ENCODE measurements around the gene LPXN. TPM values are rescaled to one million over a fixed set of nuclear protein-coding genes. Genes with fewer than 3 reads are reported as not detected.

Gene LPXN
- total and polyA plus RNA-seq, 5 experiments from 2014 or later: 200 to 261 (median 208) TPM

DNA sequence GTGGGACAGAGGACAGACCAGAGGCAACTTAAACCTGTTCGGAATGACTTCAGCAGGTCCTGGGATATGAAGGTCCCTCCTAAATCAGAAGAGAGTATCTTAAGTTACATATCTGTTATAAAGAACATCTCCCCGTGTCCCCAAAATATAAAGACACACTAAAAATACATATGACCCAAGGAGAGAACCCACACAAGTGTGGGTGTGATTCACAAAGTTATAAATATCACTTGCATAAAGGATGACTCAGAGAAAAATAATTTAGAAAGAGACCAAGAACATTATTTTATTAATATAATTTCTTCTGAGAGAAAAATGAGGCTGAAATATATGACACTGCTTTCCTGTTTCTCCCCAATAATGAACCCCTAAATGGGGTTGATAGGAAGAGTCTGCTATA, 82.0 kb downstream of the LPXN start:
- Mint-ChIP-seq H3K36me3 (peaks cover 0 to 2% (median 0%) of the 10 kb centered on the region in 3 donors), H3K9me3 (no peaks in the 10 kb centered on the region), H3K4me1 (peaks cover 11 to 33% (median 28%) of the 10 kb centered on the region in 4 donors), H3K27me3 (no peaks in the 10 kb centered on the region), H3K4me3 (no peak overlapping the region), H3K27ac (peak overlapping the region in 2 of 10 donors; percentile 4 to 32)
- no peak for DNase-seq
- ATAC-seq: no peak
- POLR2A ChIA-PET: no interaction called here

DNA sequence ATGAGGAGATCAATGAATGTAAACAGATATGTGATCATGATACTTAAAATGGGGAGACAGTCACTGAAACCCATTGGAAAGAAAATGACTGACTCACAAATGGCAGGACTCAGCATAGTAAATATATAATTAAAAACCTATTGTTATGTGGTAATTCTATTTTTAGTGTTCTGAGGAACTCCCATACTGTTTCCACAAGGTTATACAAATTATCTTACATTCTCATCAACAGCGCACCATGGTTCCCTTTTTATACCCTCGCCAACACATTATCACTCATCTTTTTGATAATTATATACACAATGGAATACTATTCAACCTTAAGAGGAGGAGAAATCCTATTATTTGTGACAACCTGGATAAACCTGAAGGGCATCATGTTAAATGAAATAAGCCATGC, 84.8 kb downstream of the LPXN start:
- peaks cover 0 to 4% (median 2%) of the 10 kb centered on the region in 4 donors for H3K4me1 Mint-ChIP-seq
- no peak overlapping the region for H3K27ac Mint-ChIP-seq
- DNase-seq (no peak), ATAC-seq (no peak)
- POLR2A ChIA-PET: no interaction called here
- peaks cover 0 to 5% (median 0%) of the 10 kb centered on the region in 3 donors for H3K36me3 Mint-ChIP-seq
- H3K27me3 Mint-ChIP-seq: peaks cover 0 to 1% (median 0%) of the 10 kb centered on the region in 5 donors
- no peak overlapping the region for H3K4me3 Mint-ChIP-seq
- peaks cover 0 to 15% (median 0%) of the 10 kb centered on the region in 9 donors for H3K9me3 Mint-ChIP-seq

GRCh38 chr11:58487170-58487569, 88.5 kb downstream of the LPXN start:
- H3K27ac Mint-ChIP-seq: no peak overlapping the region
- H3K4me1 Mint-ChIP-seq: no peaks in the 10 kb centered on the region
- ATAC-seq (no peak), DNase-seq (no peak)
- H3K36me3 Mint-ChIP-seq: peaks cover 0 to 3% (median 0%) of the 10 kb centered on the region in 3 donors
- POLR2A ChIA-PET: no interaction called here
- peaks cover 0 to 1% (median 0%) of the 10 kb centered on the region in 5 donors for H3K27me3 Mint-ChIP-seq
- H3K4me3 Mint-ChIP-seq: no peak overlapping the region
- H3K9me3 Mint-ChIP-seq: peaks cover 0 to 15% (median 0%) of the 10 kb centered on the region in 9 donors

DNA sequence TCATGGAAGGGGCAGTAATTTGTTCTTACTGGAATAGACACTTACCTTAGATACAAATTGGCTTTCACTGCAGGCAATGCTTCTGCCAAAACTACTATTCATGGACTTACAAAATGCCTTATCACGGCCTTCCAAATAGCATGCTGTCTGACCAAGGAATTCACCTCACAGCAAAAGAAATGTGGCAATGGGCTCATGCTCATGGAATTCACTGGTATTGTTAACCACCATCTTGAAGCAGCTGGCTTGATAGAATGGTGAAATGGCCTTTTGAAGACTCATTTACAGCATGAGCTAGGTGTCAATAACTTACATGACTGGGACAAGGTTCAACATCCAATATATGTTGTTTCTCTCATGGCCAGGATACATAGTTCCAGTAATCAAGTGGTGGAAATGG, 89.7 kb downstream of the LPXN start:
- DNase-seq (no peak), ATAC-seq (no peak)
- H3K27ac Mint-ChIP-seq: no peak overlapping the region
- no peak overlapping the region for H3K4me3 Mint-ChIP-seq
- no peaks in the 10 kb centered on the region for H3K4me1 Mint-ChIP-seq
- H3K36me3 Mint-ChIP-seq: peaks cover 0 to 3% (median 0%) of the 10 kb centered on the region in 3 donors
- POLR2A ChIA-PET: no interaction called here
- peaks cover 0 to 15% (median 1%) of the 10 kb centered on the region in 9 donors for H3K9me3 Mint-ChIP-seq
- peaks cover 0 to 1% (median 0%) of the 10 kb centered on the region in 5 donors for H3K27me3 Mint-ChIP-seq

Other genes with a start within 250 kb of the LPXN start
- not detected for gene OR5B17, start 216.8 kb downstream of the LPXN start, total RNA-seq
- gene OR5B17, start 216.8 kb downstream of the LPXN start, polyA plus RNA-seq: not detected
- not detected for gene OR5B3, start 169.0 kb downstream of the LPXN start, total RNA-seq
- gene OR5B3, start 169.0 kb downstream of the LPXN start, polyA plus RNA-seq: not detected
- gene OR5B2, start 147.7 kb downstream of the LPXN start, total RNA-seq: under 1 TPM; 0.26 to 0.38 TPM
- not detected for gene OR5B2, start 147.7 kb downstream of the LPXN start, polyA plus RNA-seq
- gene OR5B12, start 133.6 kb downstream of the LPXN start, total RNA-seq: under 1 TPM; 0.27 to 0.47 TPM
- not detected for gene OR5B12, start 133.6 kb downstream of the LPXN start, polyA plus RNA-seq
- 1 to 10 TPM in 1 of 2 experiments, under 1 TPM in 1; 0.94 to 1.1 TPM for gene OR5B21, start 67.8 kb downstream of the LPXN start, total RNA-seq
- not detected for gene OR5B21, start 67.8 kb downstream of the LPXN start, polyA plus RNA-seq
- gene ZFP91, start 3.2 kb upstream of the LPXN start, total RNA-seq: 10 to 100 TPM; 46.1 to 49.6 TPM
- 1 to 10 TPM; 4.8 to 9.4 (median 7.1) TPM for gene ZFP91, start 3.2 kb upstream of the LPXN start, polyA plus RNA-seq
- gene CNTF, start 46.8 kb upstream of the LPXN start, total RNA-seq: 1 to 10 TPM; 2.9 to 3.0 TPM
- gene CNTF, start 46.8 kb upstream of the LPXN start, polyA plus RNA-seq: under 1 TPM in 2 of 3 donors, not detected in 1; 0.15 to 0.28 TPM
- not detected for gene GLYAT, start 156.1 kb upstream of the LPXN start, total RNA-seq
- not detected for gene GLYAT, start 156.1 kb upstream of the LPXN start, polyA plus RNA-seq

Data from naive thymus-derived CD8-positive, alpha-beta T cell (primary cell).